Fibroblast of lung (primary cell): ENCODE measurements around the gene KRTAP6-3.

Experiments used
- CTCF ChIP-seq, 2 donors: IDR thresholded peaks in 1 of 2; conservative IDR thresholded peaks in 1 of 2; 1 replicate in 1 of 2; 2 replicates in 1 of 2; pipeline ENCODE4 v1.5.1; 2011 to 2012; ENCODE audit warnings: low read length in 2 of 2, control low read depth in 1 of 2, inconsistent platforms in 1 of 2, low read depth in 1 of 2, mild to moderate bottlenecking in 1 of 2
- EZH2 ChIP-seq: IDR thresholded peaks from 2 replicates; pipeline ENCODE4 v1.5.1; 2012; ENCODE audit warnings: low read length, control low read depth, mild to moderate bottlenecking; ENCODE audit errors: missing control alignments

GRCh38 chr21:30552782-30553181 lies 39.5 kb upstream of the KRTAP6-3 start:
- no peak for TF ChIP-seq EZH2
- no peak for TF ChIP-seq CTCF (conservative IDR thresholded peaks at IDR 0.05 in 1 of 2, IDR thresholded peaks at IDR 0.05 in 1 of 2; ENCODE audit: low read depth in 1 of 2, low read length in 2 of 2)
